ENCODE measurements around the gene BSG. TPM values are rescaled to one million over a fixed set of nuclear protein-coding genes. Genes with fewer than 3 reads are reported as not detected.

The BSG gene
- total and polyA plus RNA-seq, 9 of the 15 experiments (the other 6 are each of a cell fraction or from before 2014, with no cell fraction given) = 4.6 to 495 (median 187) TPM

GRCh38 chr19:572140-572742 lies at the start of gene BSG (continued):
- no peak for TF ChIP-seq GTF3C2 (IDR thresholded peaks at IDR 0.05; ENCODE audit: borderline replicate concordance, extremely low read depth, insufficient read length)
- peak; percentile 40; the same call in 1 of the 2 replicates for TF ChIP-seq SIN3B (IDR thresholded peaks at IDR 0.05; ENCODE audit: low read depth)
- peak; percentile 72; the same call in 1 of the 2 replicates for TF ChIP-seq POLR2AphosphoS2 (IDR thresholded peaks at IDR 0.05; ENCODE audit: low read length)
- TF ChIP-seq HNRNPLL (IDR thresholded peaks at IDR 0.05; ENCODE audit: low read depth, low read length, poor library complexity, severe bottlenecking) = peak; percentile 84
- TF ChIP-seq CGGBP1 (CRISPR knock-in tag; IDR thresholded peaks at IDR 0.05) = peak; percentile 90
- peak; percentile 85 for TF ChIP-seq HMGN3 (IDR thresholded peaks at IDR 0.05; ENCODE audit: borderline replicate concordance, extremely low read depth, insufficient read length, low read depth, low read length)
- no peak for TF ChIP-seq NR2F6 (CRISPR knock-in tag; IDR thresholded peaks at IDR 0.05)
- peak; percentile 85 for TF ChIP-seq MAX (CRISPR knock-in tag; IDR thresholded peaks at IDR 0.05)
- TF ChIP-seq MCM5 (IDR thresholded peaks at IDR 0.05; ENCODE audit: low read depth) = no peak
- peak; percentile 98 for TF ChIP-seq USF2 (CRISPR knock-in tag; IDR thresholded peaks at IDR 0.05)
- TF ChIP-seq RCOR1 (IDR thresholded peaks at IDR 0.05; ENCODE audit: borderline replicate concordance in 1 of 2, low read depth in 2 of 2, low read length in 2 of 2) = peak in 1 of 2 experiments; percentile 95; a peak in 2 of 4 replicates
- peak; percentile 34 for TF ChIP-seq POU5F1 (IDR thresholded peaks at IDR 0.05; ENCODE audit: borderline replicate concordance, low read depth, low read length, partially characterized antibody)
- no peak for TF ChIP-seq MAFF (IDR thresholded peaks at IDR 0.05; ENCODE audit: low read length)
- TF ChIP-seq YBX1 (IDR thresholded peaks at IDR 0.05) = no peak
- peak; percentile 97 for TF ChIP-seq USF1 (CRISPR knock-in tag; IDR thresholded peaks at IDR 0.05)
- no peak for TF ChIP-seq PRMT5 (CRISPR knock-in tag; IDR thresholded peaks at IDR 0.05)
- TF ChIP-seq ZNF121 (CRISPR knock-in tag; conservative IDR thresholded peaks at IDR 0.05) = no peak
- no peak for TF ChIP-seq ZNF24 (IDR thresholded peaks at IDR 0.05)
- TF ChIP-seq ZNF551 (CRISPR knock-in tag; IDR thresholded peaks at IDR 0.05) = no peak
- peak; percentile 95 for TF ChIP-seq RAD51 (IDR thresholded peaks at IDR 0.05; ENCODE audit: borderline replicate concordance, low read depth)
- TF ChIP-seq TEAD4 (IDR thresholded peaks at IDR 0.05; ENCODE audit: low read length) = peak; percentile 56; the same call in 1 of the 2 replicates
- no peak for TF ChIP-seq TEAD4 (CRISPR knock-in tag; IDR thresholded peaks at IDR 0.05; ENCODE audit: borderline replicate concordance)
- 0 out of 2 replicates have a peak, but pooled peaks have one; percentile 44 for TF ChIP-seq ZNF175 (CRISPR knock-in tag; IDR thresholded peaks at IDR 0.05; ENCODE audit: low read depth)
- peak; percentile 69 for TF ChIP-seq JUND (IDR thresholded peaks at IDR 0.05; ENCODE audit: borderline replicate concordance, low read depth, low read length)
- no peak; the same call in 2 of the 3 replicates for TF ChIP-seq JUND (tag; IDR thresholded peaks at IDR 0.05; ENCODE audit: borderline replicate concordance, low read depth, low read length)
